HG03066 (cell line): ENCODE results near the gene SIRT4.
"Not testable (repeated sequence)": the region's sequence is repeated elsewhere in the genome, so short reads cannot be mapped to it uniquely, and the experiment has no call there.

Experiments used
- ATAC-seq: cut with Tn5 transposase; IDR thresholded peaks from one replicate; pipeline ENCODE4 v1.9.1; 2021; ENCODE audit warnings: low read depth; ENCODE audit not compliant: unreplicated experiment

SIRT4 gene

DNA sequence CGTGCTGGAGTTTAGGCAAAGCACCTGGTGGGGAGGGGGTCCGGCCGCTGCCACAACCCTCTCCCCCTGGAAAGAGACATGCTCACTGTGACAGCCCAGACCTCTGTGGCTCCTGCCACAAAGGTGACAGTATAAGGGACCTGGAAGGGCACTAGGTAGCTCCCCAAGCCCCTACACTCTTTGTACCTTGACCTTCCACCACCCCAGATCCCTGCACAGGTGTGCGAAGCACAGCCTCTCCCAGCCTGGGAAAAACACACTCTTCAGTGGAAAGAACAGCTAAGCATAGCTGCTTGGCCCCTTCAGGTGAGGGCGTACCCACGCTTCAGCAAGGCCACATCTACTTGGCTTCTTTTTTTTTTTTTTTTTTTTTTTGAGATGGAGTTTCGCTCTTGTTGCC, 30.4 kb downstream of the SIRT4 start:
- no peak for ATAC-seq

DNA sequence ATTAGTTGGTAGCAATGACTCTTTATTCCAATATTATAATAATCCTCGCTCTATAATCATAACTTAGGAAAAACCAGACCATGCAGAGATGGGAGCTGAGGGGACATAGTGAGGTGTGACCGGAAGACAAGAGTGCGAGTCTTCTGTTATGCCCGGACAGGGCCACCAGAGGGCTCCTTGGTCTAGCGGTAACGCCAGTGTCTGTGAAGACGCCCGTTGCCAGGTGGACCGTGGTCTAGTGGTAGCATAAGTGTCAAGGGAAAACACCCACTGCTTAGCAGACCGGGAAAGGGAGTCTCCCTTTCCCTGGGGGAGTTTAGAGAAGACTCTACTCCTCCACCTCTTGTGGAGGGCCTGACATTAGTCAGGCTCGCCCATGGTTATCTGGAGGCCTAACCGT, 33.3 kb downstream of the SIRT4 start:
- not testable (repeated sequence) for ATAC-seq

DNA sequence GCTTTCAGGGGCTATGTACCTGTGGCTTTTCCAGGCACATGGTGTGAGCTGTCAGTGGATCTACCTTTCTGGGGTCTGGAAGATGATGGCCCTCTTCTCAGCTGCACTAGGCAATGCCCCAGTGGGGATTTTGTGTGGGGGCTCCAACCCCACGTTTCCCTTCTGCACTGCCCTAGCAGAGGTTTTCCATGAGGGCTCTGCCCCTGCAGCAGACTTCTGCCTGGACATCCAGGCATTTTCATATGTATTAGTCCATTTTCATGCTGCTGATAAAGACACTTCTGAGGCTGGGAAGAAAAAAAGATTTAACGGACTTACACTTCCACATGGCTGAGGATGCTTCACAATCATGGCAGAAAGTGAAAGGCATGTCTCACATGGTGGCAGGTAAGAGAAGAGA, 34.3 kb downstream of the SIRT4 start:
- ATAC-seq: not testable (repeated sequence)

DNA sequence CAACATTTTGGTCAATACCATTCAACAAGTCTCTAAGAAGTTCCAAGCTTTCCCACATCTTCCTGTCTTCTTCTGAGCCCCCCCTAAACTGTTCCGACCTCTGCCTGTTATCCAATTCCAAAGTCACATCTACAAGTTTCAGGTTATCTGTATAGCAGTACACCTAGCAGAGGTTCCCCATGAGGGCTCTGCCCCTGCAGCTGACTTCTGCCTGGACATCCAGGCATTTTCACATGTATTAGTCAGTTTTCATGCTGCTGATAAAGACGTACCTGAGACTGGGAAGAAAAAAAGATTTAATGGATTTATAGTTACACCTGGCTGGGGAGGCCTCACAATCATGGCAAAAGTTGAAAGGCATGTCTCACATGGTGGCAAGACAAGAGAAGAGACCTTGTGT, 35.6 kb downstream of the SIRT4 start:
- no peak for ATAC-seq

DNA sequence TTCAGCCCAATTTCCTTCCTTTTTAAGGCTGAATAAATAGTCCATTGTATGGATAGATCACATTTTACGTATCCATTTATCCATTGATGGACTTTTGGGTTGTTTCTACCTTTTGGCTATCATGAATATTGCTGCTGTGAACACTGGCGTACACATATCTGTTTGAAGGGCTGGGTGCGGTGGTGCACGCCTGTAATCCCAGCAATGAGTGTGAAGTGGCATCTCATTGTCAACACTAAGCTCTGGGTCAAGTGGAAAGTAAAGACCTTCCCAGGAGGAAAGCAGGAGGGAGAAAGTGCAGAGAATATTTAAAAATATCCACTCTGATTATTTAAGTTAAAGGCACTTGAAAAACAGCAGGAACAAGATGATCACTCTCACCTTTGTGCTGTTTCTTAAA, 37.1 kb downstream of the SIRT4 start:
- ATAC-seq: no peak

DNA sequence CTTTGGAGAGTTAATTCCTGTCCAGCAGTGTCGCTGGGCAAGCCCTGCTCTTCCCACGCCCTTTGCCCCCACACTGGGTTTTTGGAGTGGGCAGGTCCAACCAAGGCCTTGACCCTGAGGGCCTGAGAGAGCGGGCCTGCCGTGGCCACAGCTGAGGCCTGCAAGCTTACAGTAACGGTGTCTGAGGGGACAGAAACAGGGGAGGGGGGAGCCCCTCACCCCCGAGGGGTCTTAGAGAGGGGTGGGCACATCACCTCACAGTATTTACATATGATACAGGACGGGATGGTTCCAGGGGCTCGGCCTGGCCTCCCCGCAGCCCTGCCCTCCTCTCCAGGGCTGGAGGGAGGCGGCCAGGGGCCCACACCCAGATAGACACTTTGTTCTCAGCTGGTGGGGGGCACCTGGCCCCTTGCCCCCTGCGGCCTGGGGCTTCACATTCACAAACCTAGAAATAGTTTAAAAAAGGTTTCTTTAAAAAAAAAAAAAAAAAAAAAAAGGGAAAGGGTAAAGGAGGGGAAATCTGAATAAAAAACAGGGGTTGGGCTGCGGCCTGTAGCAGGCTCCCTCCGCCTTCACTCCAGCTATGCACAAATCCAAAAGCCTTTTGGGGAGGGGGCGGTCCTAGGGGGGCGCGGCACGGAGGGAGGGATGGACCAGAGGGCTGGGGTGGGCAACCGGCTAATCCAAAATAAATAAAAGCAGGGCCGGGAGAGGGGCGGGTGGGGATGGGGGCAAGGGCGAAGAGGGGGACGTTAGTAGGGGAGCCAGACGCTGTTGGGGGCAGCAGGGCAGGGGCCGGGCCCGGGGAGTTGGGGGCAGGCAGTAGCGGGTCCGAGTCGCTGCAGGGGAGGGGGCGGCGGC, 40.3 kb downstream of the SIRT4 start:
- ATAC-seq: no peak

DNA sequence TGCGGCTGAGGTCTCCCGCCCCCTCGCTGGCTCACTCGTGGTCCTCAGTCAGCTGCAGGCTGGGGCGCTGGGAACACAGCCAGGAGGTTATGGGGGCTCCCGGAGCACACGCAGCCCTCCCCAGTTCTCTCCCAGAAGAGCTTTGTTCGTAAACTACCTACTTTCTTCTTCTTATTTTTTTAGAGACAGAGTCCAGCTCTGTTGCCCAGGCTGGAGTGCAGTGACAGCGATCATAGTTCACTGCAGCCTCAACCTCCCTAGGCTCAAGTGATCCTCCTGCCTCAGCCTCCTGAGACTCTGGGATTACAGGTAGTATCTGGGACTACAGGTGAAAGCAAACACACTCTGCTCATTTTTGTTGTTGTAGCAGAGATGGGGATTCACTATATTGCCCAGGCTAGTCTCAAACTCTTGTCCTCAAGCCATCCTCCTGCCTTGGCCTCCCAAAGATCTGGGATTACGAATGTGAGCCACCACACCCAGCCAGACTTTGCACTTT, 41.0 kb downstream of the SIRT4 start:
- no peak for ATAC-seq

DNA sequence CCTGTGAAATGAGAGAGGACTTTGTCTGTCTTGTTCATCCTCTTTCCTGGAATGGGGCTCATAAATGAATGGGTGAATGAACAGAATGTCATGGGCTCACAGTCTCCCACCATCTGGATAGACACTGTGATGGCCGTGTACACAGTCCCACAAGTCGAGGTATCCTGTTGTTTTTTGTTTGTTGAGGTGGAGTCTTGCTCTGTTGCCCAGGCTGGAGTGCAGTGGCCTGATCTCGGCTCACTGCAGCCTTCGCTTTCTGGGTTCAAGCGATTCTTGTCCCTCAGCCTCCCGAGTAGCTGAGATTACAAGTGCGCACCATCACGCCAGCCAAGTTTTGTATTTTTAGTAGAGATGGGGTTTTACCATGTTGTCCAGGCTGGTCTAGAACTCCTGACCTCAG, 41.6 kb downstream of the SIRT4 start:
- ATAC-seq: no peak

DNA sequence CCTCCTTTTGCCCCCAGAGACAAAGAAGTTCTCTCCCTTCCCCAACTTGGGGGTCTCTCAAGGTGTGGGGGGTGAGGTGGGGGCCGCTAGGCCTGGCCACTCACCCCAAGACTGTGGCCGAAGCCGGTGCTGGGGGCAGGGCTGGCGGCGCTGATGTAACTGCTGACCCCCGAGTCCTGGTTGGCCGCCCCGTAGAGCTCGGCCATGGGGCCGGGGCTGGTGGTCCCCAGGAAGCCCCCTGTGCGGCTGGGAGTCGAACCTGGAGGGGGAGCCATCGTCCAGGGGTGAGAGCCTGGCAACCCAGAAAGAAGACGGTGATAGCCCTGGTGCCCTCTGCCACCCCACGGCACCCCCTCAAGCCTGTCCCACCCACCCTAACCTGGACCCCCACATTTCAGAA, 43.9 kb downstream of the SIRT4 start:
- no peak for ATAC-seq

DNA sequence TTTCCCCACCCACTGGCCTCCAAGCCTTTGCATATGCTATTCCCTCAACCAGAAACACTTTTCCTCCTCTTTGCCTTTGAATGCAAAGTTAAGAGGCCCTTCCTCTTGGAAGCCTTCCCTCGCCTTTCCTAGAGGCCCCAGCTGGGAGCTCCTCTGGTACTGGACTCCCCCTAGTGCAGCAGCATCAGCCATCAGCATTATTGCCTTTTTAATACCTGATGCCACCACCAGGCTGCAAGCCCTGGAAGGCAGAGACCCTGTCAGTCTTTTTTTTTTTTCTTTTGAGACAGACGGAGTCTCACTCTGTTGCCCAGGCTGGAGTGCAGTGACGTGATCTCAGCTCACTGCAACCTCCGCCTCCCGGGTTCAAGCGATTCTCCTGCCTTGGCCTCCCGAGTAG, 44.6 kb downstream of the SIRT4 start:
- no peak for ATAC-seq

DNA sequence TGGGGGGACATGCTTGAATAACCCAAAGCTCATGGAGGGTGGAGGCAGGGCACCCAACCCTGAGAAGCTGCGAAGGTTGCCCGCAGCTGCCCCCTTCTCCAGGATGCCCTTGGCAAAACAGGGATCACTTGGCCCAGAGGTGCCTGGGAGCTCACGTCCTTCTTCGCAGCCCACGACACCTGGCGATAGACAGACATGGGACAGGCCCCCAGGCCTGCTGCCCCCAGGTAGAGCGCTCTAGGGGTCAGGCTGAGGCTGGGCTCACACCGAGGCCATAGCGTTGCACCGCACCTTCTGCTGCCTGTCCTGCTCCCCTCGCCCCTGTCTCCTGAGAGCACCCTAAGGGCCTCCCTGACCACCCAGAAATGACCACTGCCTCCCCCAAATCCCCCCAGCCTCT, 45.6 kb downstream of the SIRT4 start:
- no peak for ATAC-seq

DNA sequence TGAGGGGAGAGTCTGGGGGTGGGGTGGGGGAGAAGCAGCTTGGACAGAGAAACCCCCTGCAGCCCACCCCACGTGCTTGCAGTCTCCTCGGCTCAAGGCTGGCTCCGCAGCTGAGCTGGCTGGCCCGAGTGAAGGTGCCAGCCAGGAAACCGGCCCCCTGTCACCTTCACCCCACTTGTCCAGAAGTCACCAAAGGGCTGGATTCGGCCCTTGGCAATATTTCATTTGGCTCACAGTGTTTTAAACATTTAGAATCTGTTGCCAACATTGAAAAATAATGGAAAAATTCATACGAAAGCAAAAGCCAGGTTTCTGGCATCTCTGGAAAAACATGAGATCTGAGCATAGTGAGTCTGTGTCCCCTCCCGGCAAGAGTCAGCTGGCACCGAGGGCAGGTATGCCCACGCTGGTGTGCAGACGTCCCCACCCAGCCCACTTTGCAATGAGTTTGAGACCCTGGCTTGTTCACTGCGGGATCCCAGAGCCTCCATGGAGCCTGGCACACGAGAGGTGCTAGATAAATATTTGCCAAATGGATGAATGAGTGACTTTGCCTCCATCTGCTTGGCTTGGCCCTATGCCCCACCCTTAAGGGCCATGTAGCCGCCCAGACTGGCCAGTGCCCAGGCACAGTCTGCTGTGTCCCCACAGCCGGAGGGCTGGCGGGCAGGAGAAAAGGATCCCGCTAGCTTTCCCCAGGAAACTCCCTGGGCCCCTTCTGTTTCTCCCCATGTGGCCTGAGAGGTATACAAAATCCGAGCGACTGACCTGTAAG, 48.6 kb downstream of the SIRT4 start:
- no peak for ATAC-seq

DNA sequence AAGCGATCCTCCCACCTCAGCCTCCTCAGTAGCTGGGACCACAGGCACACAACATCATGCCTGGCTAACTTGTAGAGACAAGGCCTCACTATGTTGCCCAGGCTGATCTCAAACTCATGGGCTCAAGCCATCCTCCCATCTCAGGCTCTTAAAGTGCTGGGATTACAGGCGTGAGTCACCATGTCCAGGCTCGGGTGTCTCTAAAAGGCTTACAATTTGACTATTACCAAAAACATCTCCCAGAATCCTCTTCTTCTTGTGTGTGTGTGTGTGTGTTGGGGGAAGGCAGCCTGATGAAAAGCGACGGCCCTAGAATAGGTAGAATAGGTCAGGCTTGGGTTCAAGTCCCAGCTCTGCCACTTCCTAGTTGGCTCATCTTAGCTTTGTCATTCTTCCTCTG, 50.0 kb downstream of the SIRT4 start:
- ATAC-seq: no peak

DNA sequence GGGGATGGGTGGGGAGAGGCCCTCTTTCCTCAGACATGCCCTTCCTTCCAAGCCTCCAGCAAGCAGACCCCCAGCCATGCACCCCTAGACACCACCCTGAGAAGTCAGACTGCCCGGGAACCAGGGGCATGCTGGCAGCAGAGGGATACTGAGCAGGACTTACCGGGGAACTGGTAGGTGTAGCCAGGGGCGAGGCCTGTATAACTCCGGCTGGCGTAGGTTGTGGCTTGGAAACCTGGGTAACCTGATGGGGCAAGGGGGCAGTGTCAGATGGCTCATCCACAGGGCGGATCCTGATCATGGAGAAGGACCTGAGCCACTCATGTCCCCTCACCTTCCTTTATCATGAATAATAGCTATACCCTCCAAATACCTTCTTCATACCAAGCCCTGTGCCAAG, 51.0 kb downstream of the SIRT4 start:
- no peak for ATAC-seq

DNA sequence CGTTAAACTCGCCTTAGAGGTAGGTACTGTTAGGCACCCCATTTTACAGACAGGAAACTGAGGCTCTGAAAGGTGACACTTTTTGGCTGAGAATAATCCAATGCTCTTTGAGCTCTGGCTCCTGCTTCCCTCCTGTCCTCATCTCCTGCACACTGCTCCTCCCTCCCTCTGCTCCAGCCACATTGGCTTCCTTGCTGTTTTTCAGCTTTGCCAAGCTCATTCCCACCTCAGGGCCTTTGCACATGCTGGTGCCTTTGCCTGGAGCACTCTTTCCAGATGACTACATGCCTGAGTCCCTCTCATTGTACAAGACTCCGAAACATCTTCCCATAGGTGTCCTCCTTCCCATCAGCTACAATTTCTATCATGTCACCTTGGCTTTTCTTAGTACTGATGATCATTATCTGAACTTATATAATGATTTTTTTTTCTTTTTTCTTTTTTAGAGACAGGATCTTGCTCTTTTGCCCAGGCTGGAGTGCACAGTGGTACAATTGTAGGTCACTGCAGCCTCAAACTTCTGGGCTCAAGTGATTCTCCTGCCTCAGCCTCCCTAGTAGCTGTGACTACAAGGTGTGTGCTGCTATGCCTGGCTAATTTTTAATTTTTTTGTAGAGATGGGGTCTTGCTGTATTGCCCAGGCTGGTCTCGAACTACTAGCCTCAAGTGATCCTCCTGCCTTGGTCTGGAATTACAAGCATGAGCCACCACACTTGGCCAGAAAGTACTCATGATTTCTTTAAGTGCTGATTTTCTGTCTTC, 51.6 kb downstream of the SIRT4 start:
- no peak for ATAC-seq

DNA sequence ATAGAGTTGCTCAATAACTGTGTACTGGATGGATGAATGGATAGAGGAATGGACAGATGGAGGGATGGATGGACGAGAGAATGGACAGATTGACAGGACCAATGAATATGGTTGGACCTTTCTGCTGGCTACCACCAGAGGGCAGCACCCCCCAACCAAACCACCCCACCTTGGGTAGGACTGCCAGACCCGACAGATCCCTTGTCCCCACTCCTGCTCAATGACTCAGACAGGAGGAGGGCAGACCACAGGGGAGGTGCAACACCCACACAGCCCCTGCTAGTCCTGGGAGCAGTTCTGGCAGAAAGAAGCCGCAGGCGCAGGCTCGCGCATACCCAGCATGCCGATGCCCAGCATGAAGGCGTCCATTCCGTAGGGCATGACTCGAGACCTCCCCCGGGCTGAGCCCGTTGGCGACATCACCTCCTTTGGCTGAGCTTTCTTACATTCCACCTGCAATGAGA, 54.5 kb downstream of the SIRT4 start:
- no peak for ATAC-seq

DNA sequence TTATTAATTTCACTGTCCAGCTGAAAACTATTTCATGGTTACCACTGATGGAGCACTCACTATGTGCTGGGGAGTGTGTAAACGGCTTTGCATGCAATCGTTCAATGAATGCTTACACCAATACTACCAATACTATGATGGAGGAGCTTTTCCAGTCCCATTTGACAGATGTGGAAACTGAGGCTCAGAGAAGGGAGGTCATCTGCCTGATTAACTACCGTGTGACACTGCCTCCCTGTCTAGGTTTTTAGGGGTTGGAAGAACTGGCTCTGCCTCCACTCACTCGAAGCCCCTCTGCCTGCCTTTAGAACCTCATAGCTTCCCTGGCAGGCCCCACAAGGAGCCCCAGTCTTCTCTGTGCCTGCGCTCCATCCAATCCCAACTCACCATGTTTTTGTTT, 55.0 kb downstream of the SIRT4 start:
- ATAC-seq: no peak

DNA sequence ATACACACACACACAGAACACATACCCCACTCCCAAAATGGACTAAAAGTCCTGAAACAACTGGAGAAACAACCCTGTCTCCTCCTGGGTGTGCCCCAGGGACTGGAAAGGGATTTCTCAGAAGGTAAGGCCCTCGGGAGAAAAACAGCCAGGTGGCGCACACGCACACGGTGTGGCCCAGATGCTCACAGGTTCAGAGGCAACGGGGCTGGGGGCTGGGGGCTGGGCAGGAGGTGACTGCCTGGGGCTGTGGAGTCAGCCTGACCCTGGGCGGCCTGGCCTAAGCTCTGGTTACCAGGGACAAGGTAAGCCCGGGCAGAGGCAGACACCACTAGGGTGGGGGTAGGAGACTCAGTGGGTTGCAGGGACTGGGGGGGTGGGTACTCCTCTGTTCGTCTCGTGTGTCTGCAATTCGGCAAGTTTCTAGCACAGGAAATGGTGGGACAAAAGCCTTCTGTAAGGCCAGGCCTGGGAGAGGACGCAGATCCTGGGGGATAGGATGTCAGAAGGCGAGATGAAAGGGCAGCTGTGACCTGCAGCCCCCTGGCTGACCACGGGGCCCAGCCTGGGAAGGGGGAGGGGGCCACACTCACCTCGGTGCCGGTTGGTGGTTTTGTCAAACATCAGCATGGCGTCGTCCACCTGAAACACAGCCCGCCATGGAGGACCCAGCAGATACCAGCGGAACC, 56.4 kb downstream of the SIRT4 start:
- no peak for ATAC-seq

DNA sequence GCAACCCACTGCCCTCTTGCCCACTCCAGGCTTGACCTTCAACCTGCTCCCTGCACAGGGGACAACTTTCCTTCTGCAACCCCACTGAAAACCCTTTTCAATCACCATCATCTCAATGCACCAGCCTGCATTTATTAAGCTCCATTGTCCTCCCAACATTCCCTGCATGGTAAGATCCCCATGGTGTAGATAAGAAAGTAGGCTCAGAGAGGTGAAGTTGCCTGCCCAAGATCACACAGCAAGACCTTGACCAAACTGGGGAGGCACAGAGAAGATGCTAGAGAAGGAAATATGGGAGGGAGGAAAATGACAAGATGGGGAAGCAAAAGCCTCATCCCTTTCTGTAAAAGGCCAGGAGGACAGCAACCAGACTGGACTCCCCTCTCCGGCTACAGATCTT, 57.0 kb downstream of the SIRT4 start:
- ATAC-seq: no peak

DNA sequence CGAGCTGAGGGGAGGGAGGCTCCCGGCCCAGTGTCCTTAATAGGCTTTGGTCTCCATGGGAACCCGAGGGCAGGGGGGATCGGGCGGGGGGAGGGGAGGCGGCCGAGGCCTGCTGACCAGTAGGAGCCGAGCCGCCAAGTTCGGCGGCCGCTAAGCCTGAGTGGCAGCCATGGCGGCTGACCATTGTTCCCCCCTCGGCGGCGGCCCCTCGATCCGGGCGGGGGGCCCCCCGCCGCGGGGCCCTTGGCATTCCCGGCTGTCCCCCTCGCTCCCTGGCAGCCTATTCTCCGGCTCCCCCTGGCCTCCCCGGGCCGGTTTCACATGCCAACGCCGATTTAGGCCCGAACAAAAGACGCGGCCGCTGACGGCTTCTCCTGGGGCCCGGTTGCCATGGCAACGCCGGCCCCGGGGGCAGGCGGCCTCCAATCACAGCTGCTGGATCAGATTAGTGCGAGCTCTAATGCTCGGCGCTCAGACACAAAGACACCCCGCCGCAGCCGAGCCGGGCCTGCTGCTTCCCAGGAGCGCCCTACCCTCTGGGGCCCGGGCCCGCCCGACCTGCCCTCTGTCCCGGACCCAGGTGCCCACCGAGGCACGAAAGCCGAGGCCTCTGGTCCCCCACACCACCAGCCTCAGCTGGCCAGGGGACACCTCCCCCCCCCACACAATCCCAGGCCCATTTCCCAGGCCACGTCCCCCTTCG, 59.5 kb downstream of the SIRT4 start:
- no peak for ATAC-seq
